HG03469 (cell line): ENCODE data around the gene RAC3.
"Not testable (repeated sequence)": the region's sequence is repeated elsewhere in the genome, so short reads cannot be mapped to it uniquely, and the experiment has no call there.

ENCODE experiments used
- ATAC-seq: cut with Tn5 transposase; IDR thresholded peaks from one replicate; pipeline ENCODE4 v1.9.1; 2021; ENCODE audit warnings: mild to moderate bottlenecking, moderate library complexity, moderate number of reproducible peaks; ENCODE audit not compliant: unreplicated experiment

The RAC3 gene

DNA sequence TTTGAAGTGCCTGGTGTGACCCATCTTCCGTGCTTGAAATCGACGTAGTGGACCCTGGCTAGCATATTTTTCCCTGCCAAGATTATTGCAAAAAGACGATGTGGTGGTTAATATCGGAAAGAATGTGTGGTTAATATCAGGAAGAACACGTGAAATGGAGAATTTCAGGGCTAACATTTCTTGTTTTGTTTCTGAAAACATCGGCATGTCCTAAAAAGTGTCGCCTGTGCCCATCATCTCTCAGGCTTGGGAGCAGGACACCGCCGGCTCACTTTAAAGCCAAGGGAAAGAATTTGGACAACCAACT is 6.4 kb downstream of the RAC3 start:
- no peak for ATAC-seq

- not testable (repeated sequence) for ATAC-seq
Observed at GRCh38 chr17:82038796-82039409, 7.4 kb downstream of the RAC3 start.

DNA sequence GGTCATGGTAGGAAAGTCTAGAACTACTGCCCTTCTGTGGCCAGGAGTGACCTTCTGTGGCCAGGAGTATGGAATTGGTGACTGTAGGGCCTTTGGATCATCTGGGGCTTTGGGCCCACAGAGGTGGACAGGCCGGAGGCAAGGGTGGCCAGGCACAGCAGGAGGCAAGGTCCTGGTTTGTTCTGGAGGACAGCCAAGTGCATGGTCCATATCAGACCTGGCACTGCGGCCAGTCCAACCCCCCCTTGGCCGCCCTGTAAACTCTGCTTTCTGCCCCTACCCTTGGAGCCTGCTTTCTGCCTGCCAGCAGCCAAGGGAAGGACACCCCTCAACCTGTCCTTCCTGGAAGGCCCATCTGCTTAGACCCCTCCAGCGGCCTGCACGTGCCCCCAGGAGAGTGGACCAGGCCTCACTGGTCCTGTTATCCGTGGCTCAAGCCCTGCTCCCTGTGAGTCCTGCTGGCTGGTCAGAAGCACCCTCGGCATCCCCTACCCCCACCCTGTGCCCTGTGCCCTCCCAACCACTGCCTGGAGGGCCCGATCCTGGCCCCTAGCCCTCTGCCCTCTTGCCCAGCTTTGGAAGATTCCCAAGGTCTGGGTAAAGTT is 8.3 kb downstream of the RAC3 start:
- ATAC-seq: no peak

GRCh38 chr17:82041144-82041814 is 9.8 kb downstream of the RAC3 start:
- ATAC-seq: no peak

DNA sequence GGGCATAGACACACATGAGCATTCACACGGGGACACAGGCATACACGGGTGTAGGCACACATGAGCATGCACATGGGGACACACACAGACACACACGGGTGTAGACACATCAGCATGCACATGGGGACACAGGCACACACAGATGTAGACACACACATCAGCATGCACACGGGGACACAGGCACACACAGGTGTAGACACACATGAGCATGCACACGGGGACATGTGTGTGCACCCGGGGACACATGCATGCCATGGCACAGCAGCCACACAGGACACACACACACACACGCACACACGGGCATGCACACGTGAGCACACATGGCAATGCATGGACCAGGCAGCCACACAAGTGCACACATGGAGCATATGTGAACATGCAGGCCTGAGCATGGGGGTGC is 11.2 kb downstream of the RAC3 start:
- no peak for ATAC-seq

GRCh38 chr17:82043507-82043906 is 12.0 kb downstream of the RAC3 start:
- ATAC-seq: no peak

GRCh38 chr17:82045936-82046484 is 14.5 kb downstream of the RAC3 start:
- no peak for ATAC-seq

- ATAC-seq: no peak
Observed at GRCh38 chr17:82046903-82047302, 15.4 kb downstream of the RAC3 start.

DNA sequence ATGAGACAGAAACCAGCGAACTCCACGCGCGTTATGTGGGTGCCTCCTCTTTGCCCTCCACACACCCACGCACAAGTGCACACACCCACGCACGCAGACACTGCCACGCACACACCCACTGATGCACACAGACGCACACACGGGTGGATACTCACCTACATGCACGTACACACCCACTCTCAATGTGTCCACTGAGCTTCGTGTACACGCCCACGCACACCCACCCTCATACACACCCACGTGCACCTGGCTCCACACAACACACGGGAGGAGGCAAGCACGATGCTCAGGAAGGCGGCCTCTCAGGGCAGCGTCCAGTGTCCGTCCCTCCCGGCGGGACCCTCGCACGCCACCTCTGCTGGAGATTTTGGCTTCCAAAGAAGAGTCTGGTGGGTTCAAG is 15.9 kb downstream of the RAC3 start:
- no peak for ATAC-seq

DNA sequence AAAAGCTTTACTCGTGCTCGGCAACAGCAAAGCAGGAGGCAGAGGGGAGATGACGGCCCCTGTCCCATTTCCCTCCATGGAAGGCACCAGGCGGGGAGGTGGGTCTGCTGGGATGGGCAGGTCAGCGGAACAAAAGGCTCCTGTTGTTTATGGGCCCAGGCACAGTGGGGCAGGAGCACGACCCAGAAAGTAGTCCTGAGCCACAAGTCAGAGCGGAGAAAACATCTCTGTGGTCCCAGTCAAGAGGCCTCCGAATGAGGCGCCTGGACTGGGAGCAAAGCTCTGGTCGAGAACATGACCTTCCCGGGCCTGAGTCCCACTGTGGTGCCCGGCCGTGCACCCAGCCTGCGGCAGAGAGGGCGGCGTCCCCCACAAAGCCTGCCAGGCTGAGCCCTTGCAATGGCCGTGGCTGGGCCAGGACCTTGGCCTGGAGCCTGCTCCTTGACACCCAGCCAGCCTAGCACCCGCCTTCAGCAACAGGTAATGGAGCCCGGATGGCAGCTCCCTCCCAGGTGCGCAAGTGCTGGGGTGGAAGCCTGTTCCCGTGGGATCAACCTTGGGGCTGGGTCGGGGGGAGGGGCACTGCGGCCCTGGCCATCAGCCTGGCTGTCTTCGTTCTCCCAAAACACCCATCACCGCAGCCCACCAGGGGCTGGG is 16.6 kb downstream of the RAC3 start:
- ATAC-seq: no peak

- no peak for ATAC-seq
Observed at GRCh38 chr17:82048571-82048971, 17.1 kb downstream of the RAC3 start.

DNA sequence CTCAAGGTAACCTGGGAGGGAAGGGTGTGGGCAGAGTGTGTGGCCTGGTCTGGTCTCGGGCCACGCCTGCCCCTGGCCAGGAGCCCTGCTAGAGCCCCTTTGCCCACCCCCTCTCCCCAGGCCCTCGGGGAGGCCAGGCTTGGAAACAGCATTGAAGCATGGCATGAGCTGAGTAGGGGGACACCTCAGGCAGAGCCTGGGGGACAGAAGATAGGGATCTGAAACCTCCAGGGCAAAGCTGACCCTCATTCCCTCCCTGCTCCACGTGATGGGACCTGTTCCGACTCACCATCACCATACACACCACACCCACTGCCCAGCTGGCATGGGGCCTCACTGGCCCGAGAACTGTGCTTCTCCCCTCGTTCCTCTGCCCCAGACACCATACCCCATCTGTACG is 17.6 kb downstream of the RAC3 start:
- no peak for ATAC-seq

DNA sequence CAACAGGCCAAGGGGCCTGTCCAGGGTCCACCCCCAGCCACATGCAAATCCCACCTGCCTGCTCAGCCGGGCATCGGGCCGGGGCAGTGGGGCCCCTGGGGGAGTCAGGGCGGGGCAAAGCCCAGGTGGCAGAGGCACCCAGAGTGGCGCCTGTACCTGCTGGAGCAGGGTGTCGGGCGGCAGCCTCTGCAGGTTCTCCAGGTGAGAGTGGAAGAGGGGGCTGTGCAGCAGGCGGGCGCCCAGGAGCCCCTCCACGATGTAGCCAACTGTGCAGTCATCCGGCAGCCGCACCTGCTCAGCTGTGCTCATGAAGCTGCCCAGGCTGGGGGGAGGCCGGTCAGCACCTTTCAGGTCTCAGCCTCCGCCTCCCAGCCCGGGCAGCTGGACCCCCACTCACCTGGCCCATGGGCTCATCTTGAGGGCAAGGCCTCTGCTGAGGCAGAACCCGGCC is 18.1 kb downstream of the RAC3 start:
- no peak for ATAC-seq

GRCh38 chr17:82050152-82050760 is 18.8 kb downstream of the RAC3 start:
- no peak for ATAC-seq

DNA sequence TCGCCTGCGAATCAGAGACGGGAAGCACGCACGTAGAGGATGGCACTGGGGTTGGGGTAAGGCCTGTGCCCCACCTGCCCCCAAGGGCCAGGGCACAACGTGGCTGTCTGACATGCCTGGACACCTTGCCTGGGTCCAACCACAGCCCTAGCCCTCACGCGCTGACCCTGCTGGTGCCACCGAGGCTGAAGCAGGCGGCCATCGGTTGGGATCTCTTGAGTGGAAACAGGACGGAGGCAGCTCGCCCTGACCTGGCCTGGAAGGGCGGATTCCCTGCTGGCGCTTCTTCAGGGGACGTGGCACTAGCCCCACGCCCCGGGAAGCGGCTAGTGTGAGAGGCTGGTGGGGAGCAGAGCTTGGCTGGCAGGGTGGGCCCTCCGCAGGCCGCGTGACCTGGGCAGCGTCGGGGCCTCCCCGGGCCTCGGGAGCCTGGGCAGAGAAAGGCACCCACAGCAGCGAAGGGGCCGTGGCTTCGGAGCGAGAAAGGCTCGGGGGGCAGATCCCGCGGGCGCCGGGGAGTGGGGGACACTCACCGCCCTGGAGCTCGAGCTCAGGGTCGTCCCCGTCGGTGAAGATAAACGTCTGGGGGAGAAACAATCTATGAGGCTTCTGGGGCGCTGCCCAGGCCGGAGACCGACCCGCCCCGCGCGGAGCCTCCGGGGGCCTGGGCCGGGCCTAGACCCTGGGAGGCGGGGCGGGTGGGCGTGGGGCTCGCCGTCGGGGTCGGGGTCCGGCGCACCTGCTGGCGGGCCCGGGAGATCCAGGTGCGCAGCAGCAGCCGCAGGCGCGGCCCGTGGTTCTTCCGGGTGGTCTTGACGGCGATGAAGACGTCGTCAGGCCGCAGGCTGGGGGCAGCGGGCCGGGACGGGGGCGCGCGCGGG is 19.5 kb downstream of the RAC3 start:
- ATAC-seq: no peak

DNA sequence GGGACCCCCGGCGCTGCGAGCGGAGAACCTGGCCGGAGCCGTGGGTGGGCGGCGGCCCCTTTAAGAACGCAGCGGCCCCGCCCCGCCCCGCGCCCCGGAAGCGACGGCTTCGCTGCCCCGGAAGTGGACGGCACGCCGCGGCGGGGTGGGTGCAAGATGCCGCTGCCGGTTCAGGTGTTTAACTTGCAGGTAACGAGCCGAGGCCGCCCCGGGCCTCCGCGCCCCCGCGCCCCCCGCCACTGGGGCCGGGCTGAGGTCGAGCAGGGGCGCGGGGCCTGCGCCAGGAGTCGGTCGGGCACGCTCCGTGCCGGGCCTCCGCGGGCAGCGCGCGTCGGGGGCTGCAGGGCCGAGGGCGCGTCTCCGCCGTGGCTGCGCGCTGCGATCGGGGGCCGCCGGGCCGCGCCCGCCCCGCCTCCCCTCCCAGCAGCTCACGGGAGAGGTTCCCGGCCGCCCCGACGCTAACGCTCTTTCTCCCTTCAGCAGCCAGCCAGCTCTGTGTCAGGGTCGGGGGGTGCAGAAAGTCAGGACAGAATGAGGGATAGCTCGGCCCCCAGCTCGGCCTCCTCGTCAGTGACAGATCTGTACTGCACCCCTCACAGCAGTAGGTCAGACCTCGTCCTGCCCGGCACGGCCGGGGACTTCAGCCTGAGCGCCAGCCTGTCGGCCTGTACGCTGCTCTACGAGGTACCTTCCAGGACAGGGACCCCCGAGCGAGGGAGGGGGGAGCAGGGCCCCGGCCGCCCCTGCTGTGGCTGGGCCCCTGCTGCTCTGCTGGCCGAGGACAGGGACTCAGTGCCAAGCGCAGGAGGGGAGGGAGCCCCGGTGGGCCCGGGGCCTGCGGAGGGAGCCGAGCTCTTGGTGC is 20.5 kb downstream of the RAC3 start, which contains the start of the genes GPS1 and RFNG:
Gene GPS1 (plus strand): TSS at position 123 of the 862 bp plus-strand sequence. CDS start 34 bp downstream, at position 157.
Gene RFNG (minus strand): TSS at position 36 of the 862 bp plus-strand sequence. CDS start 45 bp downstream, outside the sequence.
- no peak for ATAC-seq

GRCh38 chr17:82052638-82053059 is 21.2 kb downstream of the RAC3 start:
- ATAC-seq: no peak

DNA sequence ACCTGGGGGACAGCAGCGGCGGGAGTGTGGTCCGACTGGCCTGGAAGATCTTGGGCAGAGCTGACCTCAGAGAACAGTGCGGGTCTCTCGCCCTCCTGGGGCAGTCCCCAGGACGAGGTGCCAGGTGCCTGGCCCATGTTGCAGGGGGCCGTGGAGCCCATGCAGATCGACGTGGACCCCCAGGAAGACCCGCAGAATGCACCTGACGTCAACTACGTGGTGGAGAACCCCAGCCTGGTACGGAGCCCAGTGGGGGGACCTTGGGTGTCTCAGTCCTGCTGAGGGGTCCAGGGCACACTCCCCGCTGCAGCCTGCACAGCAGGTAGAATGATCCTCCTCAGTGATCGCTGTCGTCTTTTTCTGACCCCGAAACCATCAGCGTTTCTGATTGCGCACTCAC is 21.7 kb downstream of the RAC3 start:
- ATAC-seq: no peak
